HG03064 (cell line): ENCODE measurements around the gene SLC25A1.

Source experiments
- ATAC-seq: cut with Tn5 transposase; IDR thresholded peaks from one replicate; pipeline ENCODE4 v1.9.1; 2021; ENCODE audit warnings: low read depth; ENCODE audit not compliant: unreplicated experiment

The SLC25A1 gene

GRCh38 chr22:19178657-19179496 is at the start of gene SLC25A1:
SLC25A1 (minus strand) TSS chr22:19178736; CDS start chr22:19178673, 63 bp downstream.
- peak; percentile 51 for ATAC-seq

- no peak for ATAC-seq
Observed at GRCh38 chr22:19228179-19228578, 49.6 kb upstream of the SLC25A1 start.

- ATAC-seq, result no peak
Observed at GRCh38 chr22:19226428-19226827, 47.9 kb upstream of the SLC25A1 start.

- no peak for ATAC-seq
Observed at GRCh38 chr22:19225560-19225959, 47.0 kb upstream of the SLC25A1 start.

GRCh38 chr22:19224985-19225384 is 46.4 kb upstream of the SLC25A1 start:
- no peak for ATAC-seq

GRCh38 chr22:19224557-19224956 is 46.0 kb upstream of the SLC25A1 start:
- ATAC-seq, result no peak

GRCh38 chr22:19223617-19224016 is 45.1 kb upstream of the SLC25A1 start:
- ATAC-seq, result no peak

GRCh38 chr22:19223110-19223509 is 44.6 kb upstream of the SLC25A1 start:
- ATAC-seq, result no peak

- ATAC-seq, result no peak
Observed at GRCh38 chr22:19222242-19223005, 43.9 kb upstream of the SLC25A1 start.

- ATAC-seq, result no peak
Observed at GRCh38 chr22:19220867-19221266, 42.3 kb upstream of the SLC25A1 start.

- no peak for ATAC-seq
Observed at GRCh38 chr22:19218541-19219233, 40.2 kb upstream of the SLC25A1 start.

- no peak for ATAC-seq
Observed at GRCh38 chr22:19216579-19216978, 38.0 kb upstream of the SLC25A1 start.

GRCh38 chr22:19215360-19215759 is 36.8 kb upstream of the SLC25A1 start:
- no peak for ATAC-seq

GRCh38 chr22:19214078-19214473 is 35.5 kb upstream of the SLC25A1 start:
- ATAC-seq, result no peak

- no peak for ATAC-seq
Observed at GRCh38 chr22:19213442-19214077, 35.0 kb upstream of the SLC25A1 start.

- ATAC-seq, result no peak
Observed at GRCh38 chr22:19213001-19213400, 34.5 kb upstream of the SLC25A1 start.

- no peak for ATAC-seq
Observed at GRCh38 chr22:19212302-19212870, 33.9 kb upstream of the SLC25A1 start.

GRCh38 chr22:19210188-19210587 is 31.7 kb upstream of the SLC25A1 start:
- no peak for ATAC-seq

- ATAC-seq, result no peak
Observed at GRCh38 chr22:19208287-19208847, 29.8 kb upstream of the SLC25A1 start.

- no peak for ATAC-seq
Observed at GRCh38 chr22:19207884-19208283, 29.3 kb upstream of the SLC25A1 start.
